Stomach (tissue), 9 donors: Measurements from ENCODE around the gene NQO1. TPM values are rescaled to one million over a fixed set of nuclear protein-coding genes. Genes with fewer than 3 reads are reported as not detected.
A peak's percentile ranks its signal among the peaks of the same experiment; 100 is the strongest.

Experiments
- DNase-seq, 2 donors: peaks; one replicate each; pipeline versions ENCODE4 v3.0.0 to v3.0.0-alpha.2; 2013 to 2019
- H3K27ac ChIP-seq, 5 donors: fragments of 200-600 bp in 4 of 5; sonication (generic) in 4 of 5; one replicate each; pipeline ENCODE4 v1.5.1; 2013 to 2019; ENCODE audit warnings: mild to moderate bottlenecking in 1 of 5, moderate library complexity in 1 of 5
- H3K27me3 ChIP-seq, 3 donors: fragments of 200-600 bp; sonication (generic); one replicate each; pipeline ENCODE4 v1.5.1; 2017 to 2019; ENCODE audit warnings: mixed run types in 1 of 3
- H3K36me3 ChIP-seq, 4 donors: fragments of 200-600 bp; sonication (generic); 1 replicate in 3 of 4; 2 replicates in 1 of 4; pipeline ENCODE4 v1.5.1; 2016 to 2019
- H3K4me1 ChIP-seq, 4 donors: fragments of 200-600 bp; sonication (generic); one replicate each; pipeline ENCODE4 v1.5.1; 2016 to 2019
- H3K4me3 ChIP-seq, 4 donors: fragments of 200-600 bp; sonication (generic) in 3 of 4; one replicate each; pipeline ENCODE4 v1.5.1; 2016 to 2019; ENCODE audit warnings: mild to moderate bottlenecking in 1 of 4
- H3K9me3 ChIP-seq, 4 donors: fragments of 200-600 bp; sonication (generic); one replicate each; pipeline ENCODE4 v1.5.1; 2016 to 2019
- EP300 ChIP-seq: sonication (generic); formaldehyde crosslinking; IDR thresholded peaks from one replicate; pipeline ENCODE4 v1.6.1; 2017; ENCODE audit warnings: antibody characterized with exemption
- POLR2A ChIP-seq, 4 donors: fragments of 450-650 bp; IDR thresholded peaks; one replicate each; pipeline ENCODE4 v1.6.1; 2016; ENCODE audit warnings: antibody characterized with exemption in 4 of 4, control low read depth in 2 of 4, mild to moderate bottlenecking in 1 of 4, moderate library complexity in 1 of 4
- POLR2AphosphoS5 ChIP-seq, 3 donors: sonication (generic); formaldehyde crosslinking; IDR thresholded peaks; one replicate each; pipeline ENCODE4 v1.6.1; 2016; ENCODE audit warnings: antibody characterized with exemption in 3 of 3
- WGBS, 5 donors: extraction: QIAGEN DNeasy Blood & Tissue Kit in 3 of 5; methylation state at CpG; one replicate each; pipeline versions ENCODE4 v1.1.5 to v1.1.7; 2013 to 2018; 5-methylcytosine and 5-hydroxymethylcytosine counted together
- intact Hi-C: fragments of 100-400 bp; cut with DNase I; formaldehyde crosslinking; loops from one replicate; pipeline ENCODE4 v1.15.1; 2023; ENCODE audit warnings: low total_unique reads
- polyA plus RNA-seq, 3 donors: library from polyadenylated mRNA; stranded (reverse); fragments of 200-250 nt; gene quantifications; one replicate each; pipeline ENCODE4 v1.2.3, GENCODE V29; 2013
- total RNA-seq, 5 donors: library from RNA; depleted of rRNA; stranded (reverse); fragments of >200 nt; gene quantifications; one replicate each; pipeline versions ENCODE4 v1.1.0 to v1.2.3, GENCODE V29; 2014 to 2016
- TF ChIP-seq, protein P1 (sequence below), 7 experiments: fragments of 450-650 bp in 4 of 7; fragments of 200-600 bp in 3 of 7; sonication (generic) in 3 of 7; IDR thresholded peaks; one replicate each; pipeline ENCODE4 v1.5.1; 2016 to 2019; ENCODE audit warnings: antibody characterized with exemption in 7 of 7, control low read depth in 2 of 7, mild to moderate bottlenecking in 1 of 7
- donor health status: healthy with polysubstance abuse.
- donor health status: Bipolar disorder and iron deficiency.
- donor health status: healthy.

Gene NQO1
- total and polyA plus RNA-seq, 8 donors = 58.8 to 1,232 (median 202) TPM

DNA sequence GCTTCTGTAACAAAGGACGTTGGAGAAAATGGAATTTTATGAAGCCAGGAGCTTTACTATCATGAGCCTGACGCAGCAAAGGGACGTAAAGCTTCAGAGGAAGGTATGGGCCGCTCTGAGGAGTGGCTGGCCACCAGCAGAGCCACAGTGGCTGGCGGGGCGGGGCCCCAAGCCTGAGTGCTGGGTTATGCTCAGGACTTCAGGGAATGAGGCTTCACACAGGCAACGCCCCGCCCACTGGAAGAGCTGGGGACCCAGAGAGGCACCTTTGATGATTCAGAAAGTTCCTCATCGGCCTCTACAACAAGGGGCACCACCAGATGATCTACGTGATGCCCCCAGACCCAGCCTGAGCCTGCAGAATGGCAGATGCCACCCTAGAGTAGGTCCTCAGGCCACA, 19.6 kb upstream of the NQO1 start:
- H3K27ac ChIP-seq = no peak overlapping the region
- WGBS, 5 donors = 79 to 88% (median 85%) methylated on average over 9 to 10 of the region's 10 CpGs
- no peak overlapping the region for H3K4me3 ChIP-seq
- no peak for DNase-seq
- no peak for TF ChIP-seq EP300
- no peak for TF ChIP-seq POLR2AphosphoS5 (IDR thresholded peaks at IDR 0.05)
- no peak for TF ChIP-seq POLR2A (IDR thresholded peaks at IDR 0.05)
- TF ChIP-seq, protein P1, sequence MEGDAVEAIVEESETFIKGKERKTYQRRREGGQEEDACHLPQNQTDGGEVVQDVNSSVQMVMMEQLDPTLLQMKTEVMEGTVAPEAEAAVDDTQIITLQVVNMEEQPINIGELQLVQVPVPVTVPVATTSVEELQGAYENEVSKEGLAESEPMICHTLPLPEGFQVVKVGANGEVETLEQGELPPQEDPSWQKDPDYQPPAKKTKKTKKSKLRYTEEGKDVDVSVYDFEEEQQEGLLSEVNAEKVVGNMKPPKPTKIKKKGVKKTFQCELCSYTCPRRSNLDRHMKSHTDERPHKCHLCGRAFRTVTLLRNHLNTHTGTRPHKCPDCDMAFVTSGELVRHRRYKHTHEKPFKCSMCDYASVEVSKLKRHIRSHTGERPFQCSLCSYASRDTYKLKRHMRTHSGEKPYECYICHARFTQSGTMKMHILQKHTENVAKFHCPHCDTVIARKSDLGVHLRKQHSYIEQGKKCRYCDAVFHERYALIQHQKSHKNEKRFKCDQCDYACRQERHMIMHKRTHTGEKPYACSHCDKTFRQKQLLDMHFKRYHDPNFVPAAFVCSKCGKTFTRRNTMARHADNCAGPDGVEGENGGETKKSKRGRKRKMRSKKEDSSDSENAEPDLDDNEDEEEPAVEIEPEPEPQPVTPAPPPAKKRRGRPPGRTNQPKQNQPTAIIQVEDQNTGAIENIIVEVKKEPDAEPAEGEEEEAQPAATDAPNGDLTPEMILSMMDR (IDR thresholded peaks at IDR 0.05) = no peak
- peaks cover 68 to 100% (median 100%) of the 10 kb centered on the region in 4 donors for H3K36me3 ChIP-seq
- H3K9me3 ChIP-seq = no peaks in the 10 kb centered on the region
- intact Hi-C loops = loop anchor here (5.0 kb wide), 1 partner anchor 34 kb away; no protein-coding TSS in a partner anchor
- peaks cover 9 to 33% (median 17%) of the 10 kb centered on the region in 4 donors for H3K4me1 ChIP-seq
- H3K27me3 ChIP-seq = no peaks in the 10 kb centered on the region

DNA sequence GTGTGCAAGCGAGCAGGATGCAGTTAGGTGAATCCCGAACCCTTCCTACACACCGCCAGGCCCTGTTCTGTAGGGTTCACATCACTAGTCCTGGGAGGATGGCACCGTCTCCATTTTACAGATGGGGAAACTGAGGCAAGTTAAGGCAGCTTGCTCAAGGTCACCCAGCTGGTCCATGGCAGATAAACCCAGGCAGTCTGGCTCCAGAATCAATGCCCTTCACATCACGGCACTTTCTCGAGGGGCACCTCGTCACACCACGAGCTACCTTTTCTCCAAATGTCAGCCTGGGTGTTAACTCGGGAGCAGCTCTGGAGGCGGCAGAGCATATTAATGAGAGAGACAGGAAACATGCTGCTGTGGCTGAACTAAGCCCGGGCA, 18.9 kb upstream of the NQO1 start:
- DNase-seq = no peak
- intact Hi-C loops = loop anchor here (5.0 kb wide), 1 partner anchor 33 kb away; no protein-coding TSS in a partner anchor
- no peak for TF ChIP-seq EP300
- TF ChIP-seq POLR2AphosphoS5 (IDR thresholded peaks at IDR 0.05) = no peak
- TF ChIP-seq POLR2A (IDR thresholded peaks at IDR 0.05) = no peak
- TF ChIP-seq, protein P1 (IDR thresholded peaks at IDR 0.05) = no peak
- Histone ChIP-seq H3K9me3 (no peaks in the 10 kb centered on the region), H3K27ac (no peak overlapping the region), H3K4me1 (peaks cover 9 to 33% (median 17%) of the 10 kb centered on the region in 4 donors), H3K4me3 (no peak overlapping the region), H3K27me3 (no peaks in the 10 kb centered on the region), H3K36me3 (peaks cover 61 to 100% (median 99%) of the 10 kb centered on the region in 4 donors)
- WGBS, 5 donors = 94 to 96% (median 95%) methylated on average over 11 of the region's 11 CpGs

GRCh38 chr16:69744363-69745231, 18.2 kb upstream of the NQO1 start:
- peaks cover 9 to 33% (median 17%) of the 10 kb centered on the region in 4 donors for H3K4me1 ChIP-seq
- TF ChIP-seq POLR2A (IDR thresholded peaks at IDR 0.05) = no peak
- TF ChIP-seq EP300 = no peak
- TF ChIP-seq, protein P1 (IDR thresholded peaks at IDR 0.05) = no peak
- TF ChIP-seq POLR2AphosphoS5 (IDR thresholded peaks at IDR 0.05) = no peak
- peaks cover 58 to 100% (median 99%) of the 10 kb centered on the region in 4 donors for H3K36me3 ChIP-seq
- no peaks in the 10 kb centered on the region for H3K27me3 ChIP-seq
- no peak overlapping the region for H3K27ac ChIP-seq
- WGBS, 5 donors = 93 to 95% (median 94%) methylated on average over 35 of the region's 35 CpGs
- no peak for DNase-seq
- no peak overlapping the region for H3K4me3 ChIP-seq
- intact Hi-C loops = loop anchor here (5.0 kb wide), 1 partner anchor 32 kb away; no protein-coding TSS in a partner anchor
- no peaks in the 10 kb centered on the region for H3K9me3 ChIP-seq

- Histone ChIP-seq H3K4me1 (peaks cover 9 to 33% (median 17%) of the 10 kb centered on the region in 4 donors), H3K27me3 (no peaks in the 10 kb centered on the region), H3K27ac (peak overlapping the region in 4 of 5 donors; percentile 5 to 20 (median 10)), H3K4me3 (no peak overlapping the region), H3K9me3 (no peaks in the 10 kb centered on the region), H3K36me3 (peaks cover 41 to 84% (median 76%) of the 10 kb centered on the region in 4 donors)
- WGBS, 5 donors = 64 to 75% (median 72%) methylated on average over 37 to 41 of the region's 41 CpGs
- intact Hi-C loops = no loop called here
- peak; percentile 88 to 90 for DNase-seq
- TF ChIP-seq POLR2A (IDR thresholded peaks at IDR 0.05) (no peak), EP300 (no peak), POLR2AphosphoS5 (IDR thresholded peaks at IDR 0.05) (peak in 1 of 3 donors; percentile 4)
- TF ChIP-seq, protein P1 (IDR thresholded peaks at IDR 0.05) = no peak
These were observed 15.9 kb upstream of the NQO1 start for GRCh38 chr16:69741951-69742904.
